ENCODE results near the gene PAM16. TPM values are rescaled to one million over a fixed set of nuclear protein-coding genes. Genes with fewer than 3 reads are reported as not detected.

Gene PAM16
- total RNA-seq, 1 donor from 2014 or later = 36.2 TPM

DNA sequence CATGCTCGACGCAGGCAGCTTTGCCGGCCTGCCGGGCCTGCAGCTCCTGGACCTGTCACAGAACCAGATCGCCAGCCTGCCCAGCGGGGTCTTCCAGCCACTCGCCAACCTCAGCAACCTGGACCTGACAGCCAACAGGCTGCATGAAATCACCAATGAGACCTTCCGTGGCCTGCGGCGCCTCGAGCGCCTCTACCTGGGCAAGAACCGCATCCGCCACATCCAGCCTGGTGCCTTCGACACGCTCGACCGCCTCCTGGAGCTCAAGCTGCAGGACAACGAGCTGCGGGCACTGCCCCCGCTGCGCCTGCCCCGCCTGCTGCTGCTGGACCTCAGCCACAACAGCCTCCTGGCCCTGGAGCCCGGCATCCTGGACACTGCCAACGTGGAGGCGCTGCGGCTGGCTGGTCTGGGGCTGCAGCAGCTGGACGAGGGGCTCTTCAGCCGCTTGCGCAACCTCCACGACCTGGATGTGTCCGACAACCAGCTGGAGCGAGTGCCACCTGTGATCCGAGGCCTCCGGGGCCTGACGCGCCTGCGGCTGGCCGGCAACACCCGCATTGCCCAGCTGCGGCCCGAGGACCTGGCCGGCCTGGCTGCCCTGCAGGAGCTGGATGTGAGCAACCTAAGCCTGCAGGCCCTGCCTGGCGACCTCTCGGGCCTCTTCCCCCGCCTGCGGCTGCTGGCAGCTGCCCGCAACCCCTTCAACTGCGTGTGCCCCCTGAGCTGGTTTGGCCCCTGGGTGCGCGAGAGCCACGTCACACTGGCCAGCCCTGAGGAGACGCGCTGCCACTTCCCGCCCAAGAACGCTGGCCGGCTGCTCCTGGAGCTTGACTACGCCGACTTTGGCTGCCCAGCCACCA, 30.2 kb upstream of the PAM16 start:
- H3K9me3 Mint-ChIP-seq = no peaks in the 10 kb centered on the region
- no peak overlapping the region for H3K27ac Mint-ChIP-seq (ENCODE audit: unreplicated experiment)
- no peak overlapping the region for H3K4me3 Mint-ChIP-seq
- H3K4me1 Mint-ChIP-seq = peaks cover 8% of the 10 kb centered on the region
- TF ChIP-seq, protein P1, sequence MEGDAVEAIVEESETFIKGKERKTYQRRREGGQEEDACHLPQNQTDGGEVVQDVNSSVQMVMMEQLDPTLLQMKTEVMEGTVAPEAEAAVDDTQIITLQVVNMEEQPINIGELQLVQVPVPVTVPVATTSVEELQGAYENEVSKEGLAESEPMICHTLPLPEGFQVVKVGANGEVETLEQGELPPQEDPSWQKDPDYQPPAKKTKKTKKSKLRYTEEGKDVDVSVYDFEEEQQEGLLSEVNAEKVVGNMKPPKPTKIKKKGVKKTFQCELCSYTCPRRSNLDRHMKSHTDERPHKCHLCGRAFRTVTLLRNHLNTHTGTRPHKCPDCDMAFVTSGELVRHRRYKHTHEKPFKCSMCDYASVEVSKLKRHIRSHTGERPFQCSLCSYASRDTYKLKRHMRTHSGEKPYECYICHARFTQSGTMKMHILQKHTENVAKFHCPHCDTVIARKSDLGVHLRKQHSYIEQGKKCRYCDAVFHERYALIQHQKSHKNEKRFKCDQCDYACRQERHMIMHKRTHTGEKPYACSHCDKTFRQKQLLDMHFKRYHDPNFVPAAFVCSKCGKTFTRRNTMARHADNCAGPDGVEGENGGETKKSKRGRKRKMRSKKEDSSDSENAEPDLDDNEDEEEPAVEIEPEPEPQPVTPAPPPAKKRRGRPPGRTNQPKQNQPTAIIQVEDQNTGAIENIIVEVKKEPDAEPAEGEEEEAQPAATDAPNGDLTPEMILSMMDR (conservative IDR thresholded peaks at IDR 0.05) = no peak
- no peaks in the 10 kb centered on the region for H3K36me3 Mint-ChIP-seq (ENCODE audit: low read depth)
- DNase-seq (ENCODE audit: low read depth, low spot score) = no peak
- no peaks in the 10 kb centered on the region for H3K27me3 Mint-ChIP-seq (ENCODE audit: low read depth)

DNA sequence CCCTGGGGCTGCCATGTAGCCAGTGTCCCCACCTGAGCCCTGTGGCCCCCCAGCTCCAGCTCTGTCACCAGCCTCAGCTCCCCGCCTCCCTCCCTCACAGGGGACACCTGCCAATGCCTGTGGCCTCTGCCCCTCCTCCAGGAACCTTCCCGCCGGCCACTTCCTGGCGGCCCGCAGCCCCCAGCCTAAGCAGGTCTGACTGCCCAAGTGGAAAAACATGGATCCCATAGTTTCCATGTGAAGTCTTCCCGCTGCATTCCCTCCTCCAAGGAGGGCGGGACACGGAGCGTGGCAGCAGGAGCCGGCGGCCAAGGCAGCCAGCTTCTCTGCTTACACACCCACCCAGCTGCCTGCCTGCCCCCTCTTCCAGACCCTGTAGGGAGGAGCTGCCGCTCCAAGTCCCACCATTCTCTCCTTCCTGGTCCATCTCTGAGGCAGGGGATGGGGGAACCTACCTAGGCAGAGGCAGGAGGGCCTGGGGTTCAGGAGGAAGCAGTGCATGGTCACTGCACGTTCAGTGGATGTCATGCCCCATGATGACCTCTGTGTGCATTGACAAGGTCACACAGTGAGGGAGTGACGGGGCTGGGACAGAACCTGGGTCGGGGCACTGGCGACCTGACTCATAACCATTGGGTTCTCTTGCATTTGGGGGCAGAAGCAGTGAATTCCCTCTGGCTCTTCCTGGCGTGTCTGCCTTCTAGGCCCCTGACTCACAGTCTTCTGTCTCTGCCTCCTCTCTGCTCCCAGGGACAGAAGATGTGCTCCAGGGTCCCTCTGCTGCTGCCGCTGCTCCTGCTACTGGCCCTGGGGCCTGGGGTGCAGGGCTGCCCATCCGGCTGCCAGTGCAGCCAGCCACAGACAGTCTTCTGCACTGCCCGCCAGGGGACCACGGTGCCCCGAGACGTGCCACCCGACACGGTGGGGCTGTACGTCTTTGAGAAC, 29.3 kb upstream of the PAM16 start:
- H3K36me3 Mint-ChIP-seq (ENCODE audit: low read depth) = no peaks in the 10 kb centered on the region
- H3K27ac Mint-ChIP-seq (ENCODE audit: unreplicated experiment) = no peak overlapping the region
- no peaks in the 10 kb centered on the region for H3K27me3 Mint-ChIP-seq (ENCODE audit: low read depth)
- peaks cover 8% of the 10 kb centered on the region for H3K4me1 Mint-ChIP-seq
- H3K9me3 Mint-ChIP-seq = no peaks in the 10 kb centered on the region
- no peak for DNase-seq (ENCODE audit: low read depth, low spot score)
- no peak overlapping the region for H3K4me3 Mint-ChIP-seq
- TF ChIP-seq, protein P1 (conservative IDR thresholded peaks at IDR 0.05) = no peak

DNA sequence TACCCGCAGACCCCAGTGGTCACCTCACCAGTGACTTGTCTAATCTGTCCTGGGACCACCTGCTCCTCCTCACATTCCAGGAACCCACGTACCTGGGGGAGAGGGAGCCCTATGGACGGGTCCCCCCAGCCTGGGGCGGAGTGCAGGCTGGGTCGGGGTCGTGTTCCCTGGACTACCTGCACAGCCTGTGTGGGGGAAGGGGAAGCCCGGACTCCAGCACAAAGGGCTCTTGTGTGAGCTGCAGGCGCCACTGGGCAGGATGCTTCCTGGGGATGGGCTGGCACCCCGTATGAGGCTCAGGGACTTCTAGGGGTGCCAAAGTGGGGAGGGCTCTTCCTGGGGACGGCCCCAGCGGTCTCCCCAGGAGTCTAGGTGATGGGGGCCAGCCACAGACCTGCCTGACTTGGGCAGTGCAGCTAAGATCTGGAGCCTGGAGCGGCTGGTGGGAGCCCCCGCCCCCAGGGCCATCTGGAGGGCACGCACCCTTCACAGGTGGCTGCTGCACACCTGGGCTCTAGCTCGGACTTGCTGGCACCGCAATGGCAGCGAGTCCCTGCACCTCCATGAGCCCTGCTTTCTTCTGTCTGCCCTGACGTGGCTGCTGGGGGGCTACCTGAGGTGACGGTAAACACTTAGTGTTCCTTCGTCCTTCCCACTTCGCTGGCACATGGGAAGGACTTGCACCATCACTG, 28.0 kb upstream of the PAM16 start:
- Mint-ChIP-seq H3K36me3 (ENCODE audit: low read depth) (no peaks in the 10 kb centered on the region), H3K27me3 (ENCODE audit: low read depth) (peaks cover 3% of the 10 kb centered on the region), H3K9me3 (no peaks in the 10 kb centered on the region), H3K4me1 (peaks cover 8% of the 10 kb centered on the region), H3K4me3 (no peak overlapping the region), H3K27ac (ENCODE audit: unreplicated experiment) (no peak overlapping the region)
- no peak for DNase-seq (ENCODE audit: low read depth, low spot score)
- TF ChIP-seq, protein P1 (conservative IDR thresholded peaks at IDR 0.05) = no peak

DNA sequence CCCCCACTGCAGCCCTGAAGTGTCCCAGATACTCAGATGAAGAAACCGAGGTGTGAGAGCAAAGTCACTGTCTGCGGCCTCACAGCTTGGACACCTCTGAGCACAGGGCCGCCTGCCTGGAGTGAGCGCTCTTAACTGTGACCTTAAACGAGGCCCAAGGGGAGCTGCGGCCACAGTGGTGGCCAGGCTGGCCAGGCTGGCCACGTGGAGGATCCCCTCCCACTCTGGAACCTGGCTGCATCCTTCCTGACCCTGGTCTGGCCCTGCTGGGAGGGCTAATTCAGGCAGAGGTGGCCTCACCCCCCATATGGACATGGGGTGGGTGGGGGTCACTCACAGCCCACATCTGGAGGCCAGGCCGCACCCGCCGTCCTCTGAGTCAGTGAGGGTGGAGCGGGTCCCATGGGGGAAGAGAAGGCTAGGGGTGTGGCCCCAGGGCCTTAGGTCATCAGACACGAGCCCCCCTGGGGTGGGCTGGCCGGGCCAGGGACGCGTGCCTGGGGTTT, 27.1 kb upstream of the PAM16 start:
- H3K27ac Mint-ChIP-seq (ENCODE audit: unreplicated experiment) = no peak overlapping the region
- peaks cover 3% of the 10 kb centered on the region for H3K27me3 Mint-ChIP-seq (ENCODE audit: low read depth)
- TF ChIP-seq, protein P1 (conservative IDR thresholded peaks at IDR 0.05) = no peak
- no peak overlapping the region for H3K4me3 Mint-ChIP-seq
- no peaks in the 10 kb centered on the region for H3K9me3 Mint-ChIP-seq
- no peaks in the 10 kb centered on the region for H3K36me3 Mint-ChIP-seq (ENCODE audit: low read depth)
- peaks cover 8% of the 10 kb centered on the region for H3K4me1 Mint-ChIP-seq
- no peak for DNase-seq (ENCODE audit: low read depth, low spot score)

DNA sequence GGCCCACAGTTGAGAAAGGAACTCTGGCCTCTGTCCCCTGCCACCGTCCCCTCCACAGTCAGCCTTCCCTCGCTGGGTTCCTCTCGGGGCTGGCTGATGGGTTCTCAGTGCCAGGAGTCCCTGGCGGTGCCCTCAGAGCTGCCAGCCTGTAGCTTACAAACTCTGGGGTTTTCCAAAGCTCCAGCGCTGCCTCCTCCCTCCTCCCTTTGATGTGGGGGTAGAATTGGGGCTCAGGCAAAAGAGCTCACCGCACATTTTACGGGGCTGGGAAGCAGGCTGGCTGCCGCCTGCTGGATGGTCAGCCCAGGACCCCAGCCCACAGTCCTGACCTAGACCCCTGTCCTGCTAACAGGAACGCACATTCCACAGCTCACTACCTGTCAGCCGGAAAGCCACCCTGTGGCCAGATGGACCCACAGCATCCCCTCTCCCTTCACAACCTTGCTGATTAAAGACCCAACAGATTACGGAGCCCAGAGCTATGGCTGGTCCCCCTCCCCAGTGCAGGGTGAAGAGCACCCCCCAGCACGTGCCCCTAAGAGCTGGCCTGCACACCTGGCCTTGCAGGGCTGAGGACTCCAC, 26.5 kb upstream of the PAM16 start:
- H3K4me3 Mint-ChIP-seq = no peak overlapping the region
- no peaks in the 10 kb centered on the region for H3K36me3 Mint-ChIP-seq (ENCODE audit: low read depth)
- H3K27me3 Mint-ChIP-seq (ENCODE audit: low read depth) = peaks cover 7% of the 10 kb centered on the region
- H3K9me3 Mint-ChIP-seq = no peaks in the 10 kb centered on the region
- H3K4me1 Mint-ChIP-seq = peaks cover 8% of the 10 kb centered on the region
- TF ChIP-seq, protein P1 (conservative IDR thresholded peaks at IDR 0.05) = peak; percentile 32
- no peak overlapping the region for H3K27ac Mint-ChIP-seq (ENCODE audit: unreplicated experiment)
- DNase-seq (ENCODE audit: low read depth, low spot score) = no peak

Data from neural crest cell (in vitro differentiated cells).